ENCODE data around the gene PLRG1.
"Not testable (repeated sequence)": the region's sequence is repeated elsewhere in the genome, so short reads cannot be mapped to it uniquely, and the experiment has no call there.

Gene PLRG1

GRCh38 chr4:154549894-154550790 lies at the start of gene PLRG1:
Gene PLRG1, minus strand, starts transcription at chr4:154550400. Its CDS starts 92 bp downstream, at chr4:154550308.
- peak within 1 kb of the TSS; percentile 57 for H3K27ac ChIP-seq
- DNase-seq (ENCODE audit: low read depth, low spot score): no peak

- H3K27ac ChIP-seq: no peak overlapping the region
Observed at GRCh38 chr4:154597798-154598774, 47.9 kb upstream of the PLRG1 start.

GRCh38 chr4:154597281-154597680 lies 47.1 kb upstream of the PLRG1 start:
- not testable (repeated sequence) for DNase-seq (ENCODE audit: low read depth, low spot score); H3K27ac ChIP-seq

More at GRCh38 chr4:154597798-154598774, 47.9 kb upstream of the PLRG1 start:
- DNase-seq (ENCODE audit: low read depth, low spot score): no peak

- peak; percentile 16 for DNase-seq (ENCODE audit: low read depth, low spot score)
- H3K27ac ChIP-seq: no peak overlapping the region
Observed at GRCh38 chr4:154595807-154596206, 45.6 kb upstream of the PLRG1 start.

DNA sequence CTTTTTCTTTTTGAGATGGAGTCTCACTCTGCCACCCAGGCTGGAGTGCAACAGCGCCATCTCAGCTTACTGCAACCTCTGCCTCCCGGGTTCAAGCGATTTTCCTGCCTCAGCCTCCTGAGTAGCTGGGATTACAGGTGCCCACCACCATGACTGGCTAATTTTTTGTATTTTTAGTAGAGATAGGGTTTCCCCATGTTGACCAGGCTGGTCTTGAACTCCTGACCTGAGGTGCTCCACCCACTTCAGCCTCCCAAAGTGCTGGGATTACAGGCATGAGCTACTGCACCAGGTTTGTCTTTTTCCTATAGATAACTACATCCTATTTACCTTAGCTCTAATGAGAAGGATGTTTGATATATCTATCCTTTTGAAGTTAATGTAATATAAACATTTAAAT lies 44.1 kb upstream of the PLRG1 start:
- H3K27ac ChIP-seq; DNase-seq (ENCODE audit: low read depth, low spot score): not testable (repeated sequence)

GRCh38 chr4:154593868-154594267 lies 43.7 kb upstream of the PLRG1 start:
- no peak overlapping the region for H3K27ac ChIP-seq
- DNase-seq (ENCODE audit: low read depth, low spot score): no peak

DNA sequence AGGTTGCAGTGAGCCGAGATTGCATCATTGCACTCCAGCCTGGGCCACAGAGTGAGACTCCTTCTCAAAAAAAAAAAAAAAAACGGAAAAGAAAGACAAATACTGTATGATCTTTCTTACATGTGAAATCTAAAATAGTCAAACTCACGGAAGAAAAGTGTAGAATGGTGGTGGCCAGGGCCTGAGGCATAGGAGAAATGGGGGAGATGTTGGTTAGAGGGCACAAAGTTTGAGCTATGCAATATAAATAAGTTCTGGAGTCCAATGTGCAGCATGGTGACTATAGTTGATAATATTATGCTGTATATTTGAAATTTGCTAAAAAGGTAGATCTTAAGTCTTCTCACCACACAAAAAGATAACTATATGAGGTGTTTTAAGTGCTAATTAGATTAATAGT lies 41.7 kb upstream of the PLRG1 start:
- no peak for DNase-seq (ENCODE audit: low read depth, low spot score)
- no peak overlapping the region for H3K27ac ChIP-seq

DNA sequence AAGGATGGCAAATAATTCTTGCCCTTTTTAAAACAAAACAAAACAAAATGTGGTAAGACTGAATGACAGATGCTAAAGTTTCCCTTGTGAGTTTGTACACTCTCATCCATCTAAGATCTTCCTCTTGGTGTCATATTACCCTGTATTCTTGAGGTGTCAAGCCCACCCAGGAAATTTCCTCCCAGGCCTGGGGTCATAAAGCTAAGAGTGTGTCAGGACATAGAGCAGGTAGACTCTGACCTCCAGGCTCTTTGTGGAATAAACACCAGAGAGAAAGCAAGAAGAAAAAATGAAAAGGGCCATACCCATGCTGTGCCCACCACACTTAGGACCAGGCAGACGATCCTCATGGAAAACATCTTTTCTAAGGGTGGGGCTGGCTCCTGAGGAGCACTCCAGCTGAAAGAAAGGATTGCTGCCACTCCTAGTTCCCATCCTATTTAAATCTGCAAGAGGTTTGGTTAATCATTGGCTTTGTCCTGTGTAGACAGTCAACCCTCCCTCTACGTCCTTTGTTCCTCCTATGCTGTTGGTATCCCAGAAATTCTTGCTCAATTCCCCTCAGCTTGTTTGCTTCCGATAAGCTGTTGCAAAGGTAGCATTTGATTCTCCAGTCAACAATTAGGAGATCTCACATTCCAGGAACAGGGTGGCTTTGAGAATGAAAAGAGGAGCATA lies 40.3 kb upstream of the PLRG1 start, which contains the start of gene FGA:
TSS of gene FGA (minus strand) at position 414 of the 678 bp plus-strand sequence. CDS start at position 359, 55 bp downstream.
- H3K27ac ChIP-seq: no peak within 1 kb of the TSS
- no peak for DNase-seq (ENCODE audit: low read depth, low spot score)

DNA sequence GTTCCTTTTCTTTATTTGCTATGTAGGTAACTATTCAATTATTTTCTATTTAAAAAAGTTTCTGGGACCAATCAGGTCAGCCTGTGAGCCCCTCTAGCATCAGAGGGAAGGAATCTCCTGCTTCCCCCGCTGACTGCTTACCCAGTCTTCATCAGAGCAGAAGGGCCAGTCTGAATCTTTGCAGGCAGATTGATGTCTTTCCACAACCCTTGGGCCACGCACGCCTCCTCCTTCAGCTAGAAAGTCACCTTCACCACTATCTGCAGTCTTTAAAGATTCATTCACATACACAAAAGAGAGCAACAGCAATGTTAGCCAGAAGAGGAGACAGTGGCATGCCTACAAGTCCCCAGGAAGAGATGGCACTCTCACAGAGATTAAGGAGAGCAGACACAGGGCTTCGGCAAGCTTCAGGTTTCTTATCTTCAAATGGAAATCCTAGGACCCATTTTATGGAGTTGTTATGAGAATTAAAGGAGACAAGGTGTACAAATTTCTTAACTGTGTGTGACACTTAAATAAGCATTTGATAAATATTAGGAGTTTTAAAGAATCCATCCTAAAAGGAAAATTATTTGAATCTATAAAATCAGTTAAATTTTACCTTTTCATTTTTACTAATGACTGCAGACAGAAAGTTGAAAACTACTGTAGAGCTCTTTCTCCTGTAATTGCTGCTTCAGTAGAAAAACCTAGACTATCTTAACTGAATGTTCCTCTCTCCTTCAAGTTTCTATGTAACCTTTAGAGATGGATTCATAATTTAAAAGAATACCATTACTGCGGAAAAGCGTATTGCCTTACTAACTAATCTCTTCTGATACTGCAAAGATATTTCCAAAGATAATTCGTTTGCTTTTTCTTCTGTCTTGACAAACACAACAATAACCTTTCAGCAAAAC lies 39.3 kb upstream of the PLRG1 start:
- no peak for DNase-seq (ENCODE audit: low read depth, low spot score)

GRCh38 chr4:154588198-154588597 lies 38.0 kb upstream of the PLRG1 start:
- H3K27ac ChIP-seq: no peak overlapping the region
- DNase-seq (ENCODE audit: low read depth, low spot score): no peak

More for the DNA sequence above, 39.3 kb upstream of the PLRG1 start:
- H3K27ac ChIP-seq: no peak overlapping the region

GRCh38 chr4:154586296-154587033 lies 36.3 kb upstream of the PLRG1 start:
- no peak for DNase-seq (ENCODE audit: low read depth, low spot score)
- no peak overlapping the region for H3K27ac ChIP-seq

DNA sequence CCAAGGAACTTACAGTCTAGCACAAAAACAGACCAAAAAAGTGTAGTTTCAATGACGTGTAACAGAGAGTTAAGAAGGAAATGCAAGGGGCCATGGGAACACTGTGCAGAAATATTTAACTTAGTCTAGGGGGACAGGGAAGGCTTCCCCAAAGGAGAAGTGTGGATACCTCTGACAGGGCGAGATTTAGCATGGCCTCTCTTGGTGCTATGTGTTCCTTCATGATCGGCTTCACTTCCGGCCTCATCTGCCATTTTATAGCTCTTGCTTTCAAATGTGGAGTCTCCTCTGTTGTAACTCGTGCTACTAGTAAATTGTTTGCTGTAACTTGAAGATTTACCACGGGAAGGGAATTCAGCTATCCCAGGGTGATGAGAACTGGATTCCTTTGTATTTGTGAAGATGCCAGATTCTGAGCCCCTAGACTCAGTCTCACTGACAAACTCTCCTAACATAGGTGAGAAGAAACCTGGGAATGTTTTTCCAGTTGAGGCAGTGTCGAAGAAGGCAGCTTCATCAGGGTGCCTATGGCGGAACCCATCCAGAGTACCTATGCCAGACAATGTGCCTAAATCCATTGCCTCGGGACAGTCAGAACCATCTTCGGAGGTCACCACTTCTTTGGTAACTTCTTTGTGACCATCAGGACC lies 35.3 kb upstream of the PLRG1 start:
- no peak for DNase-seq (ENCODE audit: low read depth, low spot score)

GRCh38 chr4:154584259-154584658 lies 34.1 kb upstream of the PLRG1 start:
- no peak for DNase-seq (ENCODE audit: low read depth, low spot score)
- no peak overlapping the region for H3K27ac ChIP-seq

More for the DNA sequence above, 35.3 kb upstream of the PLRG1 start:
- no peak overlapping the region for H3K27ac ChIP-seq

DNA sequence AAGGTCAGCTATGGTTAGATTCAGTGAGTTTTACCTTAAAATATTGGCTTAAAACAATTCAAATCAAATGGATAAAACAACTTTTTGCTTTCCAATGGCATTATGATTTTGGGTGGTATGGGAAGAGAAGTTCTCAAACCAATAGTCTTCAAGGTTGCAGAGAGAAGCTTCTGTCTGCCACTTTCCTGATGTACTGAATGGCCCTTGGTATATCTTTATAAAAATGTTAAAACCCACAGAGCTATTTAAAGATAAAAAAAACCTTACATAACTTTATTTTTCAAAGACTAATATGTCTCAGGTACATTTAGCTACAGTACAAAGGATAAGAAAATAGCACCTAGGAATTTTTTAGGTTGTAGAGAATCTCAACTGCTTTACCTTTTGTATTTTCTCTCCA lies 33.5 kb upstream of the PLRG1 start:
- no peak for DNase-seq (ENCODE audit: low read depth, low spot score)
- no peak overlapping the region for H3K27ac ChIP-seq

- no peak for DNase-seq (ENCODE audit: low read depth, low spot score)
Observed at GRCh38 chr4:154583230-154583629, 33.0 kb upstream of the PLRG1 start.

DNA sequence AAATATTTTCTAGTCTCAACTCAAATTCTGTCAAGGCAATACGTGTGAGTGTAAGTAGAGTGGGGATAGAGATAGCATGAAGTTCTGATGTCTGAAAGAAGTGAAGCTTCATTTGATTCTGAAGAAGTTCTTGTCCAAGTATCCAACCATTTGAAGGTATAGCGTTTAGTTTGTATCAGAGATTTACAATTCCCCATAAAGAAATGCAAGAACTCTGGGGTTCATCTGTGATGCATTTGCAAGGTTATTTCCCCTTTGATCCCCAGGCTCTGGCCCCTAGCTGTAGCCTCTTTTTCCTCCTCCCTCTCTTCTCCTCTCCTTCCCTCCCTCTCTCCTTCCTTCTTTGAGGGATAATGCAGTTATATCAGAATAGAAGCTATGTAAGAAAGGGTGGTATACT lies 32.5 kb upstream of the PLRG1 start:
- H3K27ac ChIP-seq: no peak overlapping the region

More at GRCh38 chr4:154583230-154583629, 33.0 kb upstream of the PLRG1 start:
- H3K27ac ChIP-seq: no peak overlapping the region

GRCh38 chr4:154579927-154580326 lies 29.7 kb upstream of the PLRG1 start:
- no peak overlapping the region for H3K27ac ChIP-seq
- DNase-seq (ENCODE audit: low read depth, low spot score): no peak

More for the DNA sequence above, 32.5 kb upstream of the PLRG1 start:
- no peak for DNase-seq (ENCODE audit: low read depth, low spot score)

- H3K27ac ChIP-seq: no peak overlapping the region
- no peak for DNase-seq (ENCODE audit: low read depth, low spot score)
Observed at GRCh38 chr4:154578919-154579318, 28.7 kb upstream of the PLRG1 start.

Data from epithelial cell of prostate (primary cell).